ENCODE data around the gene KIF13A.

GRCh38 chr6:17948725-17949124, 38.7 kb downstream of the KIF13A start:
- TF ChIP-seq CTCF (conservative IDR thresholded peaks at IDR 0.05) (no peak), EZH2 (IDR thresholded peaks at IDR 0.05; ENCODE audit: low read depth) (no peak)
